Esophagus mucosa (tissue), 1 donor: Measurements from ENCODE around the gene KRTAP12-4. TPM values are rescaled to one million over a fixed set of nuclear protein-coding genes. Genes with fewer than 3 reads are reported as not detected.
"Not testable (repeated sequence)": the region's sequence is repeated elsewhere in the genome, so short reads cannot be mapped to it uniquely, and the experiment has no call there.

Experiments
- ATAC-seq: fragments of 200-7000 bp; cut with Tn5 transposase; one replicate; pipeline ENCODE4 v1.9.1; 2020
- total RNA-seq: library from RNA; stranded (reverse); gene quantifications from one replicate; pipeline ENCODE4 v1.2.4, GENCODE V29; 2023
- donor health status: DM: yes; HTN: yes; CAD: no.

Gene KRTAP12-4
- total RNA-seq, 1 donor from 2014 or later: not detected

- no peak for ATAC-seq
These were observed 32.5 kb upstream of the KRTAP12-4 start for GRCh38 chr21:44686843-44687561.

GRCh38 chr21:44686000-44686781 is 31.7 kb upstream of the KRTAP12-4 start:
- ATAC-seq: no peak

DNA sequence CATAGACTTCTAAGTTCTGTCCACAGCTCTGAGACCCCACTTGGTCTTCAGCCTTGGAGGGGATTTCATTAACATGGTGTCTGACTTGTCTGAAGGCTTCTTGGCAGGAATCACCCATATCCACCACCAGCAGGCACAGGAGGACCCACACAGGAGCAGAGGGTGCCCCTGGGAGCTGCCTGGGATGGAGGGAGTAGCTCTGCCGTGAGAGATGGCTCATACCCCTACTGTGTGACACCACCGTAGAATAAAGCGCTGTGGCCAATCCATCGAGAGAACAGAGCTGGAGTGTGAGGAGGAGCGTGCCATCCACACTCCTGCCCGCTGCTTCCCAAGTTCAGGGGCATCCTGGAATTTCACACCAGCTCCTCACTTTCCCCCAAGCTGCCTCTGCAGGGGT is 30.6 kb upstream of the KRTAP12-4 start:
- ATAC-seq: not testable (repeated sequence)

- no peak for ATAC-seq
These were observed 30.0 kb upstream of the KRTAP12-4 start for GRCh38 chr21:44684483-44684882.

- ATAC-seq: no peak
These were observed 29.6 kb upstream of the KRTAP12-4 start for GRCh38 chr21:44684077-44684476.

DNA sequence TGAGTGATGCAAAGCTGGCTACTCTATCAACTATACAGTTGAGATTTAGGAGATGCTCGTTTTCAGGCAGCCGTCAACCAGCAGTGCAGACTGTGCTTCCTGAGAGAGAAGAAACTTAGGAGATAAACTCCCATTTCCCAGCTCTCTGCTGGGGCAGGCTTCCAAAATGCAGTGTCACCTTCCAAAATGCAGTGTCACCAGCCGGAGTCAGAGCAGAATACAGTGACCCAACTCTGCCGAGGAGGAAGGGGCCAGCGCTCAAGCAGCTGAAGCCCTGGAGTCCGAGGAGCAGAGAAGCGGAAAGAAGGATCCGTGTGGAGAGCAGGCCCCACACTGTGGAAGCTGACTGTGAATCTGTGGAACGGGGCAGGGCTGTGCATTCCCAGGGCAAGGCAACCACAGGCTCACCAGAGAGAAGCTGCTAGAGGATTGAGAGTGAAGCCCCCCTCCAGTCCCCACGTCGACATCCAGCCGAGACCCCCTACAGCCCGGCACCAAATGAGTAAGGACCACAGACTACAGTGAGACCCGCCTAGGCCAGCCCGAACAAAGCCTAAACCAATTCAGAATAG is 28.2 kb upstream of the KRTAP12-4 start:
- no peak for ATAC-seq

DNA sequence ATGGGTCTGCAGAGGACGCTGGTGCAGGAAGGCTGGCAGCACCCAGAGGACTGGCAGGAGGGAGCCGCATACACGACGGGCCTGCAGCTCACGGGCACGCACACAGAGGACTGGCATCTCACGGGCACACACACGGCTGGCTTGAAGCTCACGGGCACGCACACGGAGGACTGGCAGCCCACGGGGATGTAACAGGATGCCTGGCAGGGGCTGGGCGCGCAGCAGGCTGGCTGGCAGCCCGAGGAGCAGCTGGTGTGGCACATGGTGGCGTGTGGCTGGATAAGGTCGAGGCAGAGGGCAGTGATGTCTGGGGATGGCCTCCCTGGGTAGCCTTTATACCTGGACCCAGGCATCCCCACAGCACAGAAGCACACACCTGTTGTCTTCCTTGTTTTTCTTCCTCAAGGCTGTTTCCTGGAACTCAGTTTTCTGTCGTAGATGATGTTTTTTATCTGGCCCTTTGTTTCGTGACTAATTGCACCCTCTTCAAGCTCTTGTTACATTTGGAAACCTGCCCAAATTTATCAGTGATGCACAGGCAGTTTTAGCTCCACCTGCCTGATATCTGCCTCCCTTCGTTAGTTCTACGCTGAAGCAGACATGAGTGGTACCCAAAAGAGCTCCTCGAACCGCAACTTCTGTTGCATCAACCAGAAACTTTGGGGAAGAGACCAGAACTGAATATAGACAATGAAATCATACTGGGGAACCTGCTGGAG is 27.6 kb upstream of the KRTAP12-4 start, which contains the start of gene KRTAP12-1:
KRTAP12-1 (minus strand) TSS at position 303 of the 719 bp plus-strand sequence; CDS start at position 263, 40 bp downstream.
- ATAC-seq: no peak

DNA sequence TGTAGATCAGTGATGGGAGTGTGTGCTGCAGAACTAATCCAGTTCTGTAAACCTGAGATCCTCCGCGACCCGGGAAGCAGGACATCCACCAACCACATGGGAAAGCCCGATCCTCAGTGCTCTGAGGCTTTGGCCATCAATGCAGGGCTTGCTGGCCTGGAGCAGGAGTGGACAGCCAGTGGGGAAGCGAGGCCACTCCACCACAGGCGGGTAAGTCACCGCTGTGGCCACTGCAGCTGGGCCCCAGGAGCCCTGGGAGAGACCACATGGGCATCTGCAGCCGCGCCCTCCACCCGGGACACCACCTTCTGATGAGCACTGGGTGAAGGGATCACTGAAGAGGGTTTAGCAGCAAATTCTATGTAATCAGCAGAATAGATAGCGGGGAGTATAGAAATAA is 26.7 kb upstream of the KRTAP12-4 start:
- no peak for ATAC-seq

GRCh38 chr21:44677881-44678280 is 23.4 kb upstream of the KRTAP12-4 start:
- ATAC-seq: no peak

DNA sequence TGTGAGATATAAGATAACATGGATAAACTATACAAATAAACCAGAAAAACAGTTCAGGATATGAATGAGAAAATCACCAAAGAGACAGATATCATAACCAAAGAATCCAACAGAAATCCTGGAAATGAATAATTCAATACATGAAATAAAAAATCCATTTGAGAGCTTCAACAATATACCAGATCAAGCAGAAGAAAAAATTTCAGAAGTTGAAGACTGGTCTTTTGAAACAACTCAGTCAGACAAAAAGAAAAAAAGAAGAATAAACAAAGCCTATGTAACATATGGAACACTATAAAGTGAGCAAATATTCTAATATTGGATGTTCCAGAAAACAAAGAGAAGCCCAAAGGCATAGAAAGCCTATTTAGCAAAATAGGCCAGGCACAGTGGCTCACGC is 17.5 kb upstream of the KRTAP12-4 start:
- ATAC-seq: no peak

- ATAC-seq: no peak
These were observed 16.4 kb upstream of the KRTAP12-4 start for GRCh38 chr21:44670642-44671432.

GRCh38 chr21:44667612-44668011 is 13.2 kb upstream of the KRTAP12-4 start:
- no peak for ATAC-seq

DNA sequence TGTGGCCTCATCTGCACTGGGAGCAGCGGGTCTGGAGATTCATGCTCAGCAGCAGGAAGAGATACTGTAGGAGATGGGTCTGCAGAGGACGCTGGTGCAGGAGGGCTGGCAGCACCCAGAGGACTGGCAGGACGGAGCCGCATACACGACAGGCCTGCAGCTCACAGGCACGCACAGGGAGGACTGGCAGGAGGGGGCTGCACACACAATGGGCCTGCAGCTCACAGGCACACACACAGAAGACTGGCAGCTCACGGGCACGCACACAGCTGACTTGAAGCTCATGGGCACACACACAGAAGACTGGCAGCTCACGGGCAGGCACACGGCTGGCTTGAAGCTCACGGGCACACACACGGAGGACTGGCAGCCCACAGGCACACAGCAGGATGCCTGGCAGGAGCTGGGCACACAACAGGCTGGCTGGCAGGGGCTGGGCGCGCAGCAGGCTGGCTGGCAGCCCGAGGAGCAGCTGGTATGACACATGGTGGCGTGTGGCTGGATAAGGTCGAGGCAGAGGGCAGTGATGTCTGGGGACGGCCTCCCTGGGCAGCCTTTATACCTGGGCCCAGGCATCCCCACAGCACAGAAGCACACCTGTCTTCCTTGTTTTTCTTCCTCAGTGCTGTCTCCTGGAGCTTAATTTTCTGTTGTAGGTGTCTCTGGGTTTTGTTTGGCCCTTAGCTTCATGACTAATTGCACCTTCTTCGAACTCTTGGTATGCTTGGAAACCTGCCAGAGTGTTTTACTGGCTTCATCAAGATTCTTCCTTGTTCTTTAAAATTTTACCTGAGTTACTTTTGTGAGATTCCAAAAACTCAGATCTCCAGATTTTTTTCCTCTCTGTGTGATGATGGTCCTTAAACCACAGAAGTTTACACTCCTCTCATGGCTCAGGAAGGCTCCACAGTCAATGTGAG is 12.2 kb upstream of the KRTAP12-4 start, which contains the start of gene KRTAP12-2:
KRTAP12-2 (minus strand) TSS at position 527 of the 920 bp plus-strand sequence; CDS start at position 486, 41 bp downstream.
- ATAC-seq: peak; percentile 41

DNA sequence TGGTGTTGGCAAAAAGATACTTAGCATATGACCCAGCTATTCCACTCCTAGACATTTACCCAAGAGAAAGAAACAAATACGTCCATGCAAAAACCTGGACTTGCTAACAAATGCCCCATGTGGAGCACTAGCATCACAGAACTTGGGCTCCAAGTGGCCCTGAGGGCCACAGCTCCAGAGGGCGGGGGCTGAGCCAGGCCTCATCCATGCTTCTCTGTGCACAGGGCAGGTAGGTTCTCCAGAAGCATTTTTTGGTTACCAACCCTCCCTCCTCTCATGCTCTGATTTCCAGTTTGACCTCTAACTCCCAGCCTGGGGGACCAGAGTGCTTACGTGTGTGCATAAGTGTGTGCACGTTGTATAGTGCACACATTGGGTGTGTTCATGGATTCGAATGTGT is 10.2 kb upstream of the KRTAP12-4 start:
- ATAC-seq: no peak

DNA sequence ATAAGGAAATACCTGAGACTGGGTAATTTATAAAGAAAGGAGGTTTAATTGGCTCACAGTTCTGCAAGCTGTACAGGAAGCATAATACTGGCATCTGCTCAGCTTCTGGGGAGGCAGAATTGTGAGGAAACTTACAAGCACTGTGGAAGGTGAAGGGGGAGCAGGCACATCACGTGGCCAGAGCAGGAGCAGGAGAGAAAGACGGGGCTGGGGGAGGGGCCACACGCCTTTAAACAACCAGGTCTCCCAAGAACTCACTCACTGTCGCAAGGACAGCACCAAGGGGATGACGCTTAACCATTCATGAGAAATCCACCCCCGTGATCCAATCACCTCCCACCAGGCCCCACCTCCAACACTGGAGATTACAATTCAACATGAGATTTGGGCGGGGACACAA is 7.1 kb upstream of the KRTAP12-4 start:
- not testable (repeated sequence) for ATAC-seq

DNA sequence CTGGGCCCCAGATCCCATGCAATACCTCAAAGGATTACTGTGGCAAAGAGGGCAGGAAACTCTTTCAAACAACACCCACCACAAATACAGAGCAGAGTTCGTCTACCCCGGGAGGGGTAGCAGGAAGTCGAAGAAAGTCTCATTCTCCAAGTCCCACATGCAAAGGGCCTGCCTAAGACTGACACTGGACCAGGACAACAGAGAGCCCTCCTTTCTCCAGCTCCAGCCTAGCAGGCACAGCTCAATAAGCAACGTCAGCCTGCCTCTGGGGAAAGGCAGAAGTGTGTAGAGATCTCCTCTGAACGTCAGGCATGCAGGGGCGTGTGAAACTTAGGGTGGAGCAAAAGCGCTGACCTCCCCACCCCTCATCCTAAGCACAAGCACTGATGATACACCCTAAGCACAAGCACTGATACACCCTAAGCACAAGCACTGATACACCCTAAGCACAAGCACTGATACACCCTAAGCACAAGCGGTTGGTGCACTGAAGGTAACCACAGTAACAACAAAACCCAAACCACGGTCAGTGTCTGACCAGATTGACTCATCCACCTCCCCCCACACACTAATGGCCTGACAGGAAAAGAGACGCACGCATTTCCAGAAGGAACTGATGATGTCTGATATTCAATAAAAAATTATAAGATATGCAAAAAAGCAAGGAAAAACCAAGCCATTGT is 4.6 kb upstream of the KRTAP12-4 start:
- ATAC-seq: no peak

- no peak for ATAC-seq
These were observed 4.1 kb upstream of the KRTAP12-4 start for GRCh38 chr21:44658541-44658910.

DNA sequence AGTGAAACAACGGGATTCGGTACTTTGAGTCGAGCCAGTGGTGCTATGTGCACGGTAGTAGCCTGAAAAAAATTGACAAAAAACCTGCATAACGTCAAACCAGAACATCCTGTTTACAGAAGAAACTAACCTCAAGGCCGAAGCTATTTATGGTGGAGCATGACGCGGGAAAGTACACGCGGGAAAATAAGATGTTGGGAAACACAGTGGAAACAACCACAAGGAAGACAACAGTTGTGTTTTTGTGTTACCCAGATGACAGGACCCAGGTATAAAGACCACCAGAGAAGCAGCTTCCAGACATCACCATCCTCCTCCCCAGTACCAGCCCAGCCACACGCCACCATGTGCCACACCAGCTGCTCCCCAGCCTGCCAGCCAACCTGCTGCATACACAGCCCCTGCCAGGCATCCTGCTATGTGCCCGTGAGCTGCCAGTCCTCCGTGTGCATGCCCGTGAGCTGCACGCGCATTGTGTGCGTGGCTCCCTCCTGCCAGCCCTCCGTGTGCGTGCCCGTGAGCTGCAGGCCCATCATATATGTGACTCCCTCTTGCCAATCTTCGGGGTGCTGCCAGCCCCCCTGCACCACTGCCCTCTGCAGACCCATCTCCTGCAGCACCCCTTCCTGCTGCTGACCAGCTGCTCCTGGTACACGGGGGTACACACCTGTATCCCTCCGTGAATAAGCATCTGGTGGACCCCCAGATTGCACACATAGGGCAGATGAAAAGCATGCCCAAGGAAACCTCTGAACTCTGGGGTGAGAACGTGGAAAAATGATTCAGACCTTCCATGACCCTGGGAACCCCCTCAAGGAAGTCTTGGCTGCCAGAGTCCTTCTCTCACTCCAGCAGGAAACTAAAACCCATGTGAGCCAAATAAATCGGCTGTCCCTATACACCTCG is 3.4 kb upstream of the KRTAP12-4 start, which contains the start of gene KRTAP12-3:
KRTAP12-3 (plus strand) TSS at position 298 of the 906 bp plus-strand sequence; CDS start at position 346, 48 bp downstream.
- ATAC-seq: no peak

- ATAC-seq: no peak
These were observed 2.4 kb upstream of the KRTAP12-4 start for GRCh38 chr21:44656868-44657267.
